GM12878 (cell line): ENCODE data around the gene MARVELD1. TPM values are rescaled to one million over a fixed set of nuclear protein-coding genes. Genes with fewer than 3 reads are reported as not detected.

Source experiments
- ATF3 ChIP-seq: IDR thresholded peaks from 2 replicates; pipeline ENCODE4 v1.6.1; 2011; ENCODE audit warnings: low read depth, mild to moderate bottlenecking, low read length, moderate library complexity, borderline replicate concordance; ENCODE audit errors: extremely low read depth
- CREM ChIP-seq: IDR thresholded peaks from 2 replicates; pipeline ENCODE4 v1.6.1; 2014; ENCODE audit warnings: antibody characterized with exemption, low read depth
- E4F1 ChIP-seq: fragments of 450-650 bp; IDR thresholded peaks from 2 replicates; pipeline ENCODE4 v1.6.1; 2018; ENCODE audit warnings: borderline replicate concordance, mild to moderate bottlenecking; ENCODE audit not compliant: partially characterized antibody
- LARP7 ChIP-seq: fragments of 450-650 bp; IDR thresholded peaks from 2 replicates; pipeline ENCODE4 v1.6.1; 2017; ENCODE audit warnings: mild to moderate bottlenecking
- MLLT1 ChIP-seq: fragments of 450-650 bp; IDR thresholded peaks from 2 replicates; pipeline ENCODE4 v1.6.1; 2016; ENCODE audit warnings: mild to moderate bottlenecking
- MYC ChIP-seq: IDR thresholded peaks from 2 replicates; pipeline ENCODE4 v1.6.1; 2011; ENCODE audit warnings: mild to moderate bottlenecking, low read length, moderate library complexity, inconsistent platforms; ENCODE audit not compliant: insufficient read depth, insufficient replicate concordance, insufficient read length, severe bottlenecking
- PRDM15 ChIP-seq: fragments of 450-650 bp; formaldehyde crosslinking; IDR thresholded peaks from 2 replicates; pipeline ENCODE4 v1.4.0; 2020; ENCODE audit warnings: mild to moderate bottlenecking, moderate library complexity
- RAD21 ChIP-seq: IDR thresholded peaks from 2 replicates; pipeline ENCODE4 v1.6.1; 2011; ENCODE audit warnings: mild to moderate bottlenecking, low read depth, low read length, moderate library complexity; ENCODE audit not compliant: insufficient read depth
- RB1 ChIP-seq: fragments of 450-650 bp; formaldehyde crosslinking; IDR thresholded peaks from 2 replicates; pipeline ENCODE4 v1.6.1; 2017; ENCODE audit warnings: mild to moderate bottlenecking, borderline replicate concordance
- REST ChIP-seq: IDR thresholded peaks from 2 replicates; pipeline ENCODE4 v1.6.1; 2012; ENCODE audit warnings: mild to moderate bottlenecking, low read depth, low read length
- SREBF2 ChIP-seq: IDR thresholded peaks from 2 replicates; pipeline ENCODE4 v1.6.1; 2012; ENCODE audit warnings: mild to moderate bottlenecking, low read length
- ZBTB11 ChIP-seq: fragments of 450-650 bp; formaldehyde crosslinking; IDR thresholded peaks from 2 replicates; pipeline ENCODE4 v1.5.0; 2022; ENCODE audit warnings: mild to moderate bottlenecking, missing genetic modification characterization
- polyA plus RNA-seq, 11 experiments: library from polyadenylated mRNA; depleted of rRNA in 4 of 11; unstranded in 6 of 11; stranded (reverse) in 5 of 11; fragments of >200 nt; fragmentation: Nextera tagmentation in 4 of 11; fragmentation: Illumina TruSeq in 1 of 11; extraction: Ambion mirVana in 4 of 11; extraction: Trizol in 1 of 11; gene quantifications; 1 replicate in 1 of 11; 2 replicates in 10 of 11; pipeline versions ENCODE4 v1.2.1 to v1.2.3, GENCODE V29; 2011 to 2016; ENCODE audit warnings: inconsistent platforms in 2 of 11, missing spikeins in 2 of 11, low read depth in 1 of 11
- total RNA-seq, 4 experiments: library from RNA; depleted of rRNA in 3 of 4; stranded (reverse); fragments of >200 nt in 3 of 4; fragmentation: Illumina TruSeq in 1 of 4; extraction: Trizol in 1 of 4; gene quantifications; 2 replicates each; pipeline versions ENCODE4 v1.2.1 to v1.2.3, GENCODE V29; 2013 to 2021

The MARVELD1 gene
- total and polyA plus RNA-seq, 10 of the 15 experiments (the other 5 are each of a cell fraction or from before 2014, with no cell fraction given), result 0.54 to 8.4 (median 3.2) TPM

GRCh38 chr10:97686962-97687784 is 26.4 kb upstream of the MARVELD1 start, which contains the start of gene AVPI1 (continued):
- TF ChIP-seq RB1 (peak; percentile 69; the same call in 1 of the 2 replicates), MYC (no peak), RAD21 (no peak), ZBTB11 (CRISPR knock-in tag) (no peak), LARP7 (0 out of 2 replicates have a peak, but pooled peaks have one; percentile 34), ATF3 (no peak), E4F1 (no peak), PRDM15 (CRISPR knock-in tag) (no peak), CREM (peak; percentile 75), REST (no peak), MLLT1 (no peak), SREBF2 (no peak)
